Right lobe of liver (tissue), 6 donors: ENCODE results near the gene TMEFF2. TPM values are rescaled to one million over a fixed set of nuclear protein-coding genes. Genes with fewer than 3 reads are reported as not detected.

Source experiments
- ATAC-seq, 4 donors: fragments of 200-7000 bp; cut with Tn5 transposase; one replicate each; pipeline ENCODE4 v1.9.1; 2020; ENCODE audit warnings: mild to moderate bottlenecking in 4 of 4, moderate library complexity in 4 of 4
- DNase-seq, 3 donors: peaks; one replicate each; pipeline ENCODE4 v3.0.0-alpha.2; 2020
- H3K27ac ChIP-seq, 3 donors: fragments of 200-600 bp; one replicate each; pipeline ENCODE4 v1.8.0; 2022
- H3K27me3 ChIP-seq, 2 donors: fragments of 200-600 bp; one replicate each; pipeline ENCODE4 v1.8.0; 2022
- H3K36me3 ChIP-seq, 4 donors: fragments of 200-600 bp; sonication (generic) in 1 of 4; one replicate each; pipeline versions ENCODE4 v1.5.1 to v1.8.0; 2017 to 2022; ENCODE audit warnings: control low read depth in 1 of 4
- H3K4me1 ChIP-seq, 4 donors: fragments of 200-600 bp; sonication (generic) in 1 of 4; one replicate each; pipeline versions ENCODE4 v1.5.1 to v1.8.0; 2017 to 2022; ENCODE audit warnings: control low read depth in 1 of 4
- H3K4me3 ChIP-seq, 3 donors: fragments of 200-600 bp; one replicate each; pipeline ENCODE4 v1.8.0; 2022
- H3K9me3 ChIP-seq, 4 donors: fragments of 200-600 bp; sonication (generic) in 1 of 4; one replicate each; pipeline versions ENCODE4 v1.5.1 to v1.8.0; 2017 to 2022; ENCODE audit warnings: control low read depth in 1 of 4
- CTCF ChIP-seq, 4 donors: fragments of 200-600 bp in 3 of 4; fragments of 450-650 bp in 1 of 4; IDR thresholded peaks; one replicate each; pipeline versions ENCODE4 v1.5.1 to v1.8.0; 2016 to 2022; ENCODE audit warnings: antibody characterized with exemption in 4 of 4, mild to moderate bottlenecking in 2 of 4
- POLR2A ChIP-seq: fragments of 450-650 bp; IDR thresholded peaks from one replicate; pipeline ENCODE4 v1.6.1; 2017; ENCODE audit warnings: antibody characterized with exemption, mild to moderate bottlenecking
- WGBS: methylation state at CpG from one replicate; pipeline ENCODE4 v1.1.6; 2018; ENCODE audit warnings: low coverage, low lambda C conversion rate; ENCODE audit not compliant: insufficient coverage; ENCODE audit errors: missing lambda C conversion rate; 5-methylcytosine and 5-hydroxymethylcytosine counted together
- intact Hi-C, 2 donors: fragments of 100-400 bp; cut with DNase I; formaldehyde crosslinking; loops; one replicate each; pipeline versions ENCODE4 v1.11.2 to v1.14.1; 2022
- total RNA-seq, 6 experiments: library from RNA; depleted of rRNA in 2 of 6; stranded (reverse); fragments of >200 nt in 2 of 6; fragmentation: NEBNext Ultra II Directional in 3 of 6; extraction: Animal tissue kit (Norgen Biotek cat#: 25700) in 3 of 6; gene quantifications; one replicate each; pipeline versions ENCODE4 v1.1.0 to v1.2.4, GENCODE V29; 2016 to 2023
- donor health status: DM: no; HTN: yes; CAD: no.
- donor health status: DM: no; HTN: no; CAD: no.
- donor health status: DM: no; HTN: no; CAD: no.
- donor health status: DM: no; HTN: yes; CAD: no.
- donor health status: DM: no; HTN: yes; CAD: no.

Gene TMEFF2
- total RNA-seq, 6 experiments from 2014 or later, result not detected

GRCh38 chr2:192011196-192011595 lies 183.5 kb downstream of the TMEFF2 start:
- no peaks in the 10 kb centered on the region for H3K9me3 ChIP-seq
- no peak for TF ChIP-seq POLR2A
- TF ChIP-seq CTCF (IDR thresholded peaks at IDR 0.05), result no peak
- H3K4me3 ChIP-seq, result no peak overlapping the region
- ATAC-seq, result no peak
- DNase-seq, result no peak
- intact Hi-C loops, result no loop called here
- H3K4me1 ChIP-seq, result no peaks in the 10 kb centered on the region
- no peaks in the 10 kb centered on the region for H3K36me3 ChIP-seq
- WGBS, result 71% methylated on average over 1 of the region's 1 CpG
- no peaks in the 10 kb centered on the region for H3K27me3 ChIP-seq
- no peak overlapping the region for H3K27ac ChIP-seq

GRCh38 chr2:192010073-192010472 lies 184.7 kb downstream of the TMEFF2 start:
- TF ChIP-seq POLR2A (no peak), CTCF (IDR thresholded peaks at IDR 0.05) (no peak)
- no peaks in the 10 kb centered on the region for H3K36me3 ChIP-seq
- no peak for ATAC-seq
- 32% methylated on average over 5 of the region's 5 CpGs for WGBS
- intact Hi-C loops, result no loop called here
- no peaks in the 10 kb centered on the region for H3K9me3 ChIP-seq
- no peak for DNase-seq
- H3K27me3 ChIP-seq, result no peaks in the 10 kb centered on the region
- no peak overlapping the region for H3K27ac ChIP-seq
- no peak overlapping the region for H3K4me3 ChIP-seq
- H3K4me1 ChIP-seq, result no peaks in the 10 kb centered on the region

- ATAC-seq (peak; percentile 11 to 73 (median 41)), DNase-seq (no peak)
- H3K27me3 ChIP-seq, result no peaks in the 10 kb centered on the region
- no peaks in the 10 kb centered on the region for H3K36me3 ChIP-seq
- TF ChIP-seq CTCF (IDR thresholded peaks at IDR 0.05), result no peak
- TF ChIP-seq POLR2A, result no peak
- no peak overlapping the region for H3K27ac ChIP-seq
- H3K4me3 ChIP-seq, result no peak overlapping the region
- no peaks in the 10 kb centered on the region for H3K9me3 ChIP-seq
- H3K4me1 ChIP-seq, result no peaks in the 10 kb centered on the region
- WGBS, result 63% methylated on average over 3 of the region's 5 CpGs
- intact Hi-C loops, result no loop called here
These were observed 187.0 kb downstream of the TMEFF2 start for GRCh38 chr2:192007581-192008228.

GRCh38 chr2:192005211-192005610 lies 189.5 kb downstream of the TMEFF2 start:
- H3K36me3 ChIP-seq, result no peaks in the 10 kb centered on the region
- TF ChIP-seq POLR2A (no peak), CTCF (IDR thresholded peaks at IDR 0.05) (no peak)
- no peaks in the 10 kb centered on the region for H3K9me3 ChIP-seq
- DNase-seq (no peak), ATAC-seq (no peak)
- H3K4me1 ChIP-seq, result no peaks in the 10 kb centered on the region
- H3K27ac ChIP-seq, result no peak overlapping the region
- H3K4me3 ChIP-seq, result no peak overlapping the region
- WGBS, result 97% methylated on average over 3 of the region's 3 CpGs
- intact Hi-C loops, result no loop called here
- no peaks in the 10 kb centered on the region for H3K27me3 ChIP-seq
